D721Med (cell line): ENCODE results near the gene CNNM4.

Experiments used
- DNase-seq: peaks from one replicate; pipeline ENCODE4 v3.0.0; 2011; ENCODE audit warnings: low spot score; ENCODE audit not compliant: insufficient read length
- FAIRE-seq: peaks from 2 replicates; lab custom pipeline; 2011; peaks lifted over from hg19 to GRCh38; lab: Jason Lieb, UNC
- TF ChIP-seq, protein P1 (sequence below): IDR thresholded peaks from 2 replicates; pipeline ENCODE4 v1.5.1; 2012; ENCODE audit warnings: mild to moderate bottlenecking, control low read depth; ENCODE audit not compliant: insufficient read depth; ENCODE audit errors: missing control alignments

Gene CNNM4

DNA sequence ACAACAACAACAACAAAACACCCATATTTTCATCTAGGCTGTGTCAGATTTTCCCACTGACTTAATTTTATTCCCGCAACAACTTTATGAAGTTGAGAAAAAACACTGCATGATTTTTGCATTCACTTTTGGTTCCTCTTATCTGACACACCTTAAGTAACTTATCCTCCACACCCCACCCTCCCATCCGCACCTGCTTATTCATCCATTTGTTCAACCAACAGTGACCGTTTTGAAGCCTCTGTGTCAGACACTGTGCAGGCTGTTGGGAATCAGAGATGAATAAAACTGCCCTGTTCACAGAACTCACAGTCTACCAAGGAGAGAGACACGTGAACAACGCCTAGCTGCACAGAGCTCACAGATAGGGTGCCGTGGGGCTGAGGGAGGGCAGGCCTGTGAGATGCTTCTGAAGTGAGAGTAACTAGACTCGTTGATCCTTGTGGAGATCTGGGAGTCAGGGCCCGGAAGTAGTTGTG is 7.4 kb downstream of the CNNM4 start:
- FAIRE-seq (no peak), DNase-seq (no peak)
- TF ChIP-seq, protein P1, sequence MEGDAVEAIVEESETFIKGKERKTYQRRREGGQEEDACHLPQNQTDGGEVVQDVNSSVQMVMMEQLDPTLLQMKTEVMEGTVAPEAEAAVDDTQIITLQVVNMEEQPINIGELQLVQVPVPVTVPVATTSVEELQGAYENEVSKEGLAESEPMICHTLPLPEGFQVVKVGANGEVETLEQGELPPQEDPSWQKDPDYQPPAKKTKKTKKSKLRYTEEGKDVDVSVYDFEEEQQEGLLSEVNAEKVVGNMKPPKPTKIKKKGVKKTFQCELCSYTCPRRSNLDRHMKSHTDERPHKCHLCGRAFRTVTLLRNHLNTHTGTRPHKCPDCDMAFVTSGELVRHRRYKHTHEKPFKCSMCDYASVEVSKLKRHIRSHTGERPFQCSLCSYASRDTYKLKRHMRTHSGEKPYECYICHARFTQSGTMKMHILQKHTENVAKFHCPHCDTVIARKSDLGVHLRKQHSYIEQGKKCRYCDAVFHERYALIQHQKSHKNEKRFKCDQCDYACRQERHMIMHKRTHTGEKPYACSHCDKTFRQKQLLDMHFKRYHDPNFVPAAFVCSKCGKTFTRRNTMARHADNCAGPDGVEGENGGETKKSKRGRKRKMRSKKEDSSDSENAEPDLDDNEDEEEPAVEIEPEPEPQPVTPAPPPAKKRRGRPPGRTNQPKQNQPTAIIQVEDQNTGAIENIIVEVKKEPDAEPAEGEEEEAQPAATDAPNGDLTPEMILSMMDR: no peak

DNA sequence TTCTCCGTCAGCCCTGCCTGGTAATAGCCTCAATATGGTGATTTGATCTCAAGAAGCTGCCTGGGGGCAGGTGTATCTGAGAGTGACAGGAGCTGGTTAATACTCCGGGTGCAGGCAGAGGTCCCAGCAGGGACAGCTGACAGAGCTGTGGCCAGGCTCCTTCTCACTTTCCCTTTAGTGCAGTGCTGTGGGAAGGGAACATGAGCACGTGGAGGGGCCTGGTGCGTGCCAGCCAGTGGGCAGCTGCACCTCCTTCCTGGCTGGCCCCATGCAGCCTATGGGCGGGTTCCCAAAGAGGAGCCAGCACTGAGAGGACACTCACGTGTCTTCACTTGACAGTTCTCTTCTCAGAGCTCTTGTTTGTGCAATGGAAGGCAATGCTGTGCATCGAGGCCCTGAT is 9.1 kb downstream of the CNNM4 start:
- TF ChIP-seq, protein P1: no peak
- DNase-seq (no peak), FAIRE-seq (no peak)

DNA sequence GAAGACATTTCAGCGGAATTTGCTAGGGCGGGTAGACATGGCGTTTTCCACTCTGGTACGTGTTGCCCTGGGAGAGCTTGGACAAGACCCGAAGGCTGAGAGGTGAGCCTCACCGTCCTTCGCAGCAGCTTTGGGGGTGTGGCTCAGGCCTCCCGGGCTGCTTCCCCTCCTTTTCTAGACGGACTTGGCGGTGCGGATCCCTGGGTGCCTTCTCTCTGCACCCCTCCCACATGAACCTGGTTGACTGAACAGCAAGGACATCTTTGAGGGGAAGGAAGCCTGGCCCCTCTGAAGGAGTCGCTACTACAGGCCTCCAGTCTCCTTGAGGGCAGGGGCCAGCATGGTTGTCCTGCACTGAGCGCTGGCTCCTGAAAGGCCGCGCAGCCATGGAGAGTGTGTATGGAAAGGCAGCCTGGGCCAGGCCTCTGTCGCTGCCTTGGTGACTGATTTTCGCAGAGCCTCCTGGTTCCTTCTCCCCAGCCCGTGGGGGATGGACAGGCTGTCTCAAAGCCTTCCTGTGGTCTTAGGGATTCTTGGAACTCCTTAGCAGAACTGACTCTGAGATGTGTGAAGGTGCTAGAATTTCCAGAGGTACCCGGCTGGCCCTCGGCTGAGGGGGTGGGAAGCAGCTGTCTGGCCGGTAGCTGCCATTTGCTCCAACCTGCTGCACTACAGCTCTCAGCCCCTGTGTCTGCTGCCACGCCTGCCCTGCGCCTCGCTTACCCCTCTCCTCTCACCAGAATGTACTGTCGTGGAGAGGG is 9.9 kb downstream of the CNNM4 start:
- TF ChIP-seq, protein P1: no peak
- FAIRE-seq (no peak), DNase-seq (no peak)

DNA sequence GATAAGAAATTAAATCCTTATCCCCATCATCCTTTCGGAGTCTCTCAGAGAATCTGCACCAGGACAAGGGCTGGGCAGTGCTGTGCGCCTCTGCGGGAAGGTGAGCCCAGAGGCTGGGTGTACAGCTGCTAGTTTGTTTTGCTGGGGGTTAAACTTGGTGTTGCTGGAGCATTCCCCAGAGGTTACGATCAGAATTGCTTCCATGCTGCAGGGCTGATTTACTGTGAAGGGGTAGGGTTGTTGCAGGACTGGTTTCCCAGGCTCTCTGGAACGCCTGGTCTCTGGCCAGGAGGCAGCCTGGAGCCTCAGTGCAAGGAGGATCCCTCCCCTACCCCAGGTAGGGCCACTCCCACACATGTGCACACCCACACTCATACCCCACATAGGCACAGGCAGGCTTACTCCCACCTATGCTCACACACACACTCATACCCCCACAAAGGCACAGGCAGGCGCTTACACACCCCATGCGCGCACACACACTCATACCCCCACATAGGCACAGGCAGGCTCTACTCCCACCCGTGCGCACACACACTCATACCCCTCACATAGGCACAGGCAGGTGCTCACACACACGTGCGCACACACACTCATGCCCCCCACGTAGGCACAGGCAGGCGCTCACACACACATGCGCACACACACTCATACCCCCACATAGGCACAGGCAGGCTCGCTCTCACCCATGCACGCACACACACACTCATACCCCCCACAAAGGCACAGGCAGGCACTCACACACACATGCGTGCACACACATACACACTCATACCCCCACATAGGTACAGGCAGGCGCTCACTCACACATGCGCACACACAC is 11.3 kb downstream of the CNNM4 start:
- FAIRE-seq (no peak), DNase-seq (no peak)
- TF ChIP-seq, protein P1: no peak

DNA sequence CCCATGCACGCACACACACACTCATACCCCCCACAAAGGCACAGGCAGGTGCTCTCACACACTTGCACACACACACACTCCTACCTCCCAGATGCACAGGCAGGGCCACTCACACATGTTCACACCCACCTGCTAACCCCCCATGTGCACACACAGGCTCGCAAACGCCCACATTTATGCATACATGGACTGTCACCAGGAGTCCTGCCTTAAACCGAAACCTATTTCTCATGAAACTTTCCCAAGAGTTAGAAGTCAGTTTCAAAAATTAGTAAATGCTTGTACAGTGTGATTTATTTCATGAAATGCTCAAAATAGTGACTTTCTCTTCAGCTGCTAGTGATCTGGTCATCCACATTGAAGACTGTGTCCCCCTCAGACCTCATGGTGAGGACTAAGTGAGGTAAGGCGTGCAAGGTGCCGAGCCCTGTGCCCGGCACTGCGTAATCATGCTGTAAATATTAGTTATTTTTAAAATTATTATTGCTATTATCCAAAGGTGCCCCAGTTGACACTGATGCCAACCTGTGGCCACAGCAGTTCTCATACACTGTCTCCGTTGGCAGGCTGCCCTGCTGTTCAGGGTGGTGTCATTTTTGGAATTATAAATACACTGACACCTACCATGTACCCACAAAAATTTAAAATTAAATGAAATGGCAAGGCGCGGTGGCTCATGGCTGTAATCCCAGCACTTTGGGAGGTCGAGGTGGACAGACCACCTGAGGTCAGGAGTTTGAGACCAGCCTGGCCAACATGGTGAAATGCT is 12.4 kb downstream of the CNNM4 start:
- TF ChIP-seq, protein P1: no peak
- no peak for DNase-seq
- no peak for FAIRE-seq

DNA sequence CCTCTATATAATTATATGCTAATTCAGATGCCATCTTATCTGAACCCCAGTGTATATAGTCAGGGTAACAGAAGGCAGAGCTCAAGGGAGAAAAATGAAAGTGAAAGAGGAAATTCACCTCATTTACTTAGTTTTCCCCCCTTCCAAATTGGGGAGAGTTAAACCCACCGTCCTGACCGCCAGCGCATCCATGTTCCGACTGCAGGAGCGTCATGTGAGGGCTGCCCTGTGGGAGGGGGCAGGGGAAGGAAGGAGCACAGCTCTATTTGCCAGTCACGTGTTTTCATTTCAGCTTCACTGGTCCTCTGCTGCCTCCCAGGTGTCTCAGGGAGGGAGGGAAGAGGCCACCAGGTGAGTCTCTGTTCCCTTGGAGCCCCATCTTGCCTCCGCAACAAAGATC is 13.2 kb downstream of the CNNM4 start:
- FAIRE-seq: no peak
- TF ChIP-seq, protein P1: no peak
- DNase-seq: no peak
